Measurements from ENCODE around the gene HOXB5. TPM values are rescaled to one million over a fixed set of nuclear protein-coding genes. Genes with fewer than 3 reads are reported as not detected.

HOXB5 gene
- polyA plus RNA-seq, 4 donors, result 28.8 to 38.4 (median 33.5) TPM

- no peak for DNase-seq (ENCODE audit: low read depth in 4 of 4, low spot score in 3 of 4)
Measured at GRCh38 chr17:48565925-48566710, 27.5 kb downstream of the HOXB5 start.

- no peak for DNase-seq (ENCODE audit: low read depth in 4 of 4, low spot score in 3 of 4)
Measured at GRCh38 chr17:48565022-48565554, 28.5 kb downstream of the HOXB5 start.

GRCh38 chr17:48564188-48565021 lies 29.2 kb downstream of the HOXB5 start:
- DNase-seq (ENCODE audit: low read depth in 4 of 4, low spot score in 3 of 4), result no peak

GRCh38 chr17:48563867-48564187 lies 29.8 kb downstream of the HOXB5 start:
- no peak for DNase-seq (ENCODE audit: low read depth in 4 of 4, low spot score in 3 of 4)

GRCh38 chr17:48563385-48563838 lies 30.2 kb downstream of the HOXB5 start:
- no peak for DNase-seq (ENCODE audit: low read depth in 4 of 4, low spot score in 3 of 4)

GRCh38 chr17:48562934-48563333 lies 30.6 kb downstream of the HOXB5 start:
- no peak for DNase-seq (ENCODE audit: low read depth in 4 of 4, low spot score in 3 of 4)

GRCh38 chr17:48561884-48562810 lies 31.4 kb downstream of the HOXB5 start:
- DNase-seq (ENCODE audit: low read depth in 4 of 4, low spot score in 3 of 4), result no peak

GRCh38 chr17:48559840-48560817 lies 33.5 kb downstream of the HOXB5 start:
- no peak for DNase-seq (ENCODE audit: low read depth in 4 of 4, low spot score in 3 of 4)

- no peak for DNase-seq (ENCODE audit: low read depth in 4 of 4, low spot score in 3 of 4)
Measured at GRCh38 chr17:48559122-48559839, 34.3 kb downstream of the HOXB5 start.

- DNase-seq (ENCODE audit: low read depth in 4 of 4, low spot score in 3 of 4), result no peak
Measured at GRCh38 chr17:48558831-48559121, 34.8 kb downstream of the HOXB5 start.

GRCh38 chr17:48558057-48558830 lies 35.3 kb downstream of the HOXB5 start:
- DNase-seq (ENCODE audit: low read depth in 4 of 4, low spot score in 3 of 4), result no peak

GRCh38 chr17:48556576-48557401 lies 36.8 kb downstream of the HOXB5 start:
- DNase-seq (ENCODE audit: low read depth in 4 of 4, low spot score in 3 of 4), result no peak

GRCh38 chr17:48556229-48556575 lies 37.4 kb downstream of the HOXB5 start:
- no peak for DNase-seq (ENCODE audit: low read depth in 4 of 4, low spot score in 3 of 4)

- DNase-seq (ENCODE audit: low read depth in 4 of 4, low spot score in 3 of 4), result peak in 3 of 4 donors; percentile 88 to 95 (median 92)
Measured at GRCh38 chr17:48555258-48556228, 38.0 kb downstream of the HOXB5 start.

- DNase-seq (ENCODE audit: low read depth in 4 of 4, low spot score in 3 of 4), result no peak
Measured at GRCh38 chr17:48554412-48555257, 38.9 kb downstream of the HOXB5 start.
